ENCODE results near the gene CD84.
"Not testable (repeated sequence)": the region's sequence is repeated elsewhere in the genome, so short reads cannot be mapped to it uniquely, and the experiment has no call there.

Gene CD84

GRCh38 chr1:160569806-160570205 lies 9.5 kb downstream of the CD84 start:
- DNase-seq (ENCODE audit: low read depth in 2 of 2): no peak

GRCh38 chr1:160567858-160568682 lies 11.2 kb downstream of the CD84 start:
- DNase-seq (ENCODE audit: low read depth in 2 of 2): peak; percentile 38 to 62

- no peak for DNase-seq (ENCODE audit: low read depth in 2 of 2)
Observed at GRCh38 chr1:160567341-160567740, 12.0 kb downstream of the CD84 start.

GRCh38 chr1:160565564-160565963 lies 13.7 kb downstream of the CD84 start:
- DNase-seq (ENCODE audit: low read depth in 2 of 2): no peak

- DNase-seq (ENCODE audit: low read depth in 2 of 2): not testable (repeated sequence)
Observed at GRCh38 chr1:160563230-160563629, 16.1 kb downstream of the CD84 start.

- DNase-seq (ENCODE audit: low read depth in 2 of 2): not testable (repeated sequence)
Observed at GRCh38 chr1:160562745-160563144, 16.6 kb downstream of the CD84 start.

GRCh38 chr1:160560806-160561205 lies 18.5 kb downstream of the CD84 start:
- DNase-seq (ENCODE audit: low read depth in 2 of 2): no peak

- no peak for DNase-seq (ENCODE audit: low read depth in 2 of 2)
Observed at GRCh38 chr1:160560045-160560705, 19.1 kb downstream of the CD84 start.

GRCh38 chr1:160559437-160559836 lies 19.9 kb downstream of the CD84 start:
- DNase-seq (ENCODE audit: low read depth in 2 of 2): not testable (repeated sequence)

GRCh38 chr1:160558660-160559380 lies 20.5 kb downstream of the CD84 start:
- DNase-seq (ENCODE audit: low read depth in 2 of 2): no peak

GRCh38 chr1:160553778-160554177 lies 25.5 kb downstream of the CD84 start:
- DNase-seq (ENCODE audit: low read depth in 2 of 2): no peak

GRCh38 chr1:160552425-160552824 lies 26.9 kb downstream of the CD84 start:
- no peak for DNase-seq (ENCODE audit: low read depth in 2 of 2)

- DNase-seq (ENCODE audit: low read depth in 2 of 2): peak; percentile 49 to 55
Observed at GRCh38 chr1:160550572-160551034, 28.7 kb downstream of the CD84 start.

GRCh38 chr1:160549665-160550006 lies 29.7 kb downstream of the CD84 start:
- DNase-seq (ENCODE audit: low read depth in 2 of 2): no peak

GRCh38 chr1:160548960-160549664 lies 30.2 kb downstream of the CD84 start:
- DNase-seq (ENCODE audit: low read depth in 2 of 2): no peak

GRCh38 chr1:160548183-160548582 lies 31.1 kb downstream of the CD84 start:
- no peak for DNase-seq (ENCODE audit: low read depth in 2 of 2)

- no peak for DNase-seq (ENCODE audit: low read depth in 2 of 2)
Observed at GRCh38 chr1:160547422-160547821, 31.9 kb downstream of the CD84 start.

- DNase-seq (ENCODE audit: low read depth in 2 of 2): no peak
Observed at GRCh38 chr1:160546942-160547341, 32.4 kb downstream of the CD84 start.

GRCh38 chr1:160544647-160545046 lies 34.6 kb downstream of the CD84 start:
- no peak for DNase-seq (ENCODE audit: low read depth in 2 of 2)

GRCh38 chr1:160542303-160542945 lies 36.9 kb downstream of the CD84 start:
- DNase-seq (ENCODE audit: low read depth in 2 of 2): no peak

- no peak for DNase-seq (ENCODE audit: low read depth in 2 of 2)
Observed at GRCh38 chr1:160541622-160542302, 37.5 kb downstream of the CD84 start.

Data from stimulated activated CD4-positive, alpha-beta T cell treated with anti-CD3 and anti-CD28 coated beads, Interleukin-1b, Interleukin-23, amount 100 ng/mL, for 4 hours (primary cell).